ENCODE results near the gene GPC6. TPM values are rescaled to one million over a fixed set of nuclear protein-coding genes. Genes with fewer than 3 reads are reported as not detected.

The GPC6 gene
- total and polyA plus RNA-seq, 2 donors (not counting 3 experiments of a cell fraction or from before 2014, with no cell fraction given): 0.01 TPM; not detected in 1

DNA sequence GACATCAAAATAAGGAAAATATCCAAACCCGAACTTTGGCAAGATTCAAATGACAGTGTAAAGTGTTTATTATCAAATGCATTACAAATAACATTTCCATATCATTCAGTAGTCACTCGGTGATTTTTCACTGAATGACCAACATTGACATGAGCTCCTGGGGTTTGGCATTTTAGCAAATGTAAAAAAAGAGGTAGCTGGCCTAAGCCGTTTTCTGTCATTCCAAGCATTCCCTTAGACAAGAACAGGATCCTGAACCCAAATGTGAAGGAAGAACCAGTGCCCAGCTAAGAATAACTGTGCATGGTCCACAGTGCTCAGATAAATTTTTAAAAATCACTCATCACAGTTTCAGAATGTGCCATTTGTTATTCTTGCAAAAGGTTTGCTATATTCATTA lies 327.9 kb downstream of the GPC6 start:
- no peak overlapping the region for H3K27ac ChIP-seq (ENCODE audit: insufficient read depth, low read depth, low read length)
- FAIRE-seq (no peak), DNase-seq (ENCODE audit: low read depth, low spot score) (no peak)
- H3K36me3 ChIP-seq (ENCODE audit: control insufficient read depth in 2 of 2, extremely low read depth in 1 of 2, insufficient read depth in 2 of 2, low read length in 2 of 2): no peaks in the 10 kb centered on the region
- no peak overlapping the region for H3K9ac ChIP-seq (replicated peaks; ENCODE audit: extremely low read depth, insufficient read depth, low read length)
- no peaks in the 10 kb centered on the region for H4K20me1 ChIP-seq (replicated peaks; ENCODE audit: control insufficient read depth, extremely low read depth, insufficient read depth, low read length)
- H3K9me3 ChIP-seq (replicated peaks; ENCODE audit: control insufficient read depth, insufficient read depth, low read length): peaks cover 2% of the 10 kb centered on the region
- no peak overlapping the region for H2AFZ ChIP-seq (ENCODE audit: low read depth, low read length)
- no peaks in the 10 kb centered on the region for H3K27me3 ChIP-seq (ENCODE audit: control insufficient read depth in 2 of 2, insufficient read depth in 2 of 2, low read length in 2 of 2)
- no TSS peak for BruUV-seq (replicated peaks)
- no peak for TF ChIP-seq JUN (IDR thresholded peaks at IDR 0.05; ENCODE audit: borderline replicate concordance, insufficient read depth, insufficient read length, low read depth)
- no peak for TF ChIP-seq EZH2 (IDR thresholded peaks at IDR 0.05; ENCODE audit: borderline replicate concordance, low read depth, low read length, severe bottlenecking)
- TF ChIP-seq GATA2 (IDR thresholded peaks at IDR 0.05; ENCODE audit: insufficient read depth, insufficient read length, low read depth, low read length): no peak
- TF ChIP-seq MYC (IDR thresholded peaks at IDR 0.05; ENCODE audit: low read depth, low read length): no peak
- TF ChIP-seq, protein P1, sequence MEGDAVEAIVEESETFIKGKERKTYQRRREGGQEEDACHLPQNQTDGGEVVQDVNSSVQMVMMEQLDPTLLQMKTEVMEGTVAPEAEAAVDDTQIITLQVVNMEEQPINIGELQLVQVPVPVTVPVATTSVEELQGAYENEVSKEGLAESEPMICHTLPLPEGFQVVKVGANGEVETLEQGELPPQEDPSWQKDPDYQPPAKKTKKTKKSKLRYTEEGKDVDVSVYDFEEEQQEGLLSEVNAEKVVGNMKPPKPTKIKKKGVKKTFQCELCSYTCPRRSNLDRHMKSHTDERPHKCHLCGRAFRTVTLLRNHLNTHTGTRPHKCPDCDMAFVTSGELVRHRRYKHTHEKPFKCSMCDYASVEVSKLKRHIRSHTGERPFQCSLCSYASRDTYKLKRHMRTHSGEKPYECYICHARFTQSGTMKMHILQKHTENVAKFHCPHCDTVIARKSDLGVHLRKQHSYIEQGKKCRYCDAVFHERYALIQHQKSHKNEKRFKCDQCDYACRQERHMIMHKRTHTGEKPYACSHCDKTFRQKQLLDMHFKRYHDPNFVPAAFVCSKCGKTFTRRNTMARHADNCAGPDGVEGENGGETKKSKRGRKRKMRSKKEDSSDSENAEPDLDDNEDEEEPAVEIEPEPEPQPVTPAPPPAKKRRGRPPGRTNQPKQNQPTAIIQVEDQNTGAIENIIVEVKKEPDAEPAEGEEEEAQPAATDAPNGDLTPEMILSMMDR (IDR thresholded peaks at IDR 0.05; ENCODE audit: extremely low read depth in 1 of 2, insufficient read depth in 1 of 2, low read depth in 1 of 2, low read length in 2 of 2): no peak
- no peak for TF ChIP-seq POLR2A (IDR thresholded peaks at IDR 0.05; ENCODE audit: low read depth, low read length)
- TF ChIP-seq FOS (IDR thresholded peaks at IDR 0.05; ENCODE audit: borderline replicate concordance, insufficient read depth, low read length): no peak
- no peak for TF ChIP-seq MAX (IDR thresholded peaks at IDR 0.05; ENCODE audit: insufficient read depth, insufficient read length)
- TF ChIP-seq POLR2AphosphoS5 (IDR thresholded peaks at IDR 0.05; ENCODE audit: insufficient read depth, low read depth, low read length): no peak
- H3K4me2 ChIP-seq (ENCODE audit: insufficient read depth, low read length): no peak overlapping the region
- no peak overlapping the region for H3K4me3 ChIP-seq (replicated peaks in 1 of 3; ENCODE audit: insufficient read depth in 1 of 3, low read depth in 1 of 3, low read length in 3 of 3)
- H3K4me1 ChIP-seq (ENCODE audit: control insufficient read depth, extremely low read depth, insufficient read depth, low read length): no peaks in the 10 kb centered on the region
- CTCF ChIA-PET: no interaction called here
- no peaks in the 10 kb centered on the region for H3K9me1 ChIP-seq (replicated peaks; ENCODE audit: control insufficient read depth, extremely low read depth, insufficient read depth, low read length)
- H3K79me2 ChIP-seq (ENCODE audit: control insufficient read depth, insufficient read depth, low read length): no peaks in the 10 kb centered on the region
- POLR2A ChIA-PET: no interaction called here
- dilution Hi-C loops (cut with MboI; ENCODE audit: extremely low pct_ligation_motif_present, low sequenced_read_pairs): no loop called here
- intact Hi-C loops (cut with micrococcal nuclease): no loop called here

Measured in endothelial cell of umbilical vein (primary cell).